ENCODE measurements around the gene LRIG3. TPM values are rescaled to one million over a fixed set of nuclear protein-coding genes. Genes with fewer than 3 reads are reported as not detected.

LRIG3 gene
- polyA plus RNA-seq, 3 donors: not detected

DNA sequence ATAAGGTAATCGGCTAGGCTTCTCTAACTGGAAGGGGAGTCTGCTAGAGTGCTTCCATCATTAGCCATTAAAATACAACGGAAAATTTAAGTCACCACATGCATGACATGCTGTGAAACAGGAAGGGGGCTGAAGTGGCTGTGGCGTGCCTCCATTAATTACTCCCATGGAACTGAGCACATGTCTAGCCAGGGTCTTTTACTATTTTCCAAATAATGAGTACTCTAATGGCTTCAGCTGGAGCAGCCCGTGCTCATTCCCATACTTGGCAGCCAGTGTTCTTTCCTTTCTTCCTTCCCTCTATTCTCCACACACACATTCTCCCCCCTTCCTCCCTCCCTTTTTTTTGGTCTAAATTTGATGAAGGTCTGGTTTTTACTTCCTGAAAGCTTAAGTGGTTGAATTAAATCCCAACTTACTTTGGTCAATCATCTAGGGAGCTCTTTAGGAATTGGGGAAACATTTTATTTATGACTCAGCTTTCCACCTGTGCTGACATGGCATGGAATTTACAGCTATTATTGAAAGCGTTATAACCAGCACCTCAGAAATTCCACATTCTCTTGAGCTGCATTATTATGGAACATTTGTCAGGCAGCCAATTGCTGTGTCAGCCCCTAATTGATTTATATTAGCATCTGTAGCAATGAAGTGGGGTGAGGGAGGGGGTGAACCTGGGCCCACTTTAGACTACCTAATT, 72.3 kb downstream of the LRIG3 start:
- no peak overlapping the region for H3K4me3 ChIP-seq (replicated peaks in 1 of 3; ENCODE audit: low read depth in 2 of 3, low read length in 3 of 3)
- H3K36me3 ChIP-seq (replicated peaks in 1 of 2; ENCODE audit: control insufficient read depth in 1 of 2, insufficient read depth in 2 of 2, low read length in 2 of 2): no peaks in the 10 kb centered on the region
- no peaks in the 10 kb centered on the region for H3K4me1 Mint-ChIP-seq
- H3K4me3 Mint-ChIP-seq: no peak overlapping the region
- H3K4me2 ChIP-seq (replicated peaks; ENCODE audit: extremely low read depth, low read length, poor library complexity, severe bottlenecking): no peak overlapping the region
- H3K9ac ChIP-seq (ENCODE audit: insufficient read depth, low read length, poor library complexity, severe bottlenecking): no peak overlapping the region
- H3K27me3 ChIP-seq (ENCODE audit: control insufficient read depth in 2 of 2, insufficient read depth in 2 of 2, low read length in 2 of 2): no peaks in the 10 kb centered on the region
- H3K9me3 ChIP-seq (replicated peaks in 1 of 2; ENCODE audit: control insufficient read depth in 1 of 2, insufficient read depth in 1 of 2, low read length in 2 of 2): peaks cover 4 to 9% of the 10 kb centered on the region in 2 donors
- H4K20me1 ChIP-seq (ENCODE audit: insufficient read depth, low read length): no peaks in the 10 kb centered on the region
- DNase-seq: no peak
- no peak overlapping the region for H2AFZ ChIP-seq (ENCODE audit: insufficient read depth, low read depth, low read length, poor library complexity, severe bottlenecking)
- peaks cover 0 to 1% (median 0%) of the 10 kb centered on the region in 3 donors for H3K27me3 Mint-ChIP-seq (ENCODE audit: low read depth in 3 of 3)
- H3K4me1 ChIP-seq (ENCODE audit: control insufficient read depth in 1 of 2, insufficient read depth in 2 of 2, low read length in 2 of 2): no peaks in the 10 kb centered on the region
- WGBS (ENCODE audit: insufficient coverage): 14% methylated on average over 1 of the region's 5 CpGs
- peaks cover 0 to 9% (median 5%) of the 10 kb centered on the region in 7 donors for H3K9me3 Mint-ChIP-seq
- intact Hi-C loops (cut with micrococcal nuclease): no loop called here
- TF ChIP-seq, protein P1, sequence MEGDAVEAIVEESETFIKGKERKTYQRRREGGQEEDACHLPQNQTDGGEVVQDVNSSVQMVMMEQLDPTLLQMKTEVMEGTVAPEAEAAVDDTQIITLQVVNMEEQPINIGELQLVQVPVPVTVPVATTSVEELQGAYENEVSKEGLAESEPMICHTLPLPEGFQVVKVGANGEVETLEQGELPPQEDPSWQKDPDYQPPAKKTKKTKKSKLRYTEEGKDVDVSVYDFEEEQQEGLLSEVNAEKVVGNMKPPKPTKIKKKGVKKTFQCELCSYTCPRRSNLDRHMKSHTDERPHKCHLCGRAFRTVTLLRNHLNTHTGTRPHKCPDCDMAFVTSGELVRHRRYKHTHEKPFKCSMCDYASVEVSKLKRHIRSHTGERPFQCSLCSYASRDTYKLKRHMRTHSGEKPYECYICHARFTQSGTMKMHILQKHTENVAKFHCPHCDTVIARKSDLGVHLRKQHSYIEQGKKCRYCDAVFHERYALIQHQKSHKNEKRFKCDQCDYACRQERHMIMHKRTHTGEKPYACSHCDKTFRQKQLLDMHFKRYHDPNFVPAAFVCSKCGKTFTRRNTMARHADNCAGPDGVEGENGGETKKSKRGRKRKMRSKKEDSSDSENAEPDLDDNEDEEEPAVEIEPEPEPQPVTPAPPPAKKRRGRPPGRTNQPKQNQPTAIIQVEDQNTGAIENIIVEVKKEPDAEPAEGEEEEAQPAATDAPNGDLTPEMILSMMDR (IDR thresholded peaks at IDR 0.05): no peak
- H3K27ac Mint-ChIP-seq: no peak overlapping the region
- H3K79me2 ChIP-seq (ENCODE audit: insufficient read depth, low read length): no peaks in the 10 kb centered on the region
- no peaks in the 10 kb centered on the region for H3K36me3 Mint-ChIP-seq
- H3K27ac ChIP-seq (ENCODE audit: low read depth in 1 of 2, low read length in 2 of 2): no peak overlapping the region

- H3K4me1 Mint-ChIP-seq: no peaks in the 10 kb centered on the region
- Histone ChIP-seq H3K4me1 (ENCODE audit: control insufficient read depth in 1 of 2, insufficient read depth in 2 of 2, low read length in 2 of 2) (no peaks in the 10 kb centered on the region), H3K9ac (ENCODE audit: insufficient read depth, low read length, poor library complexity, severe bottlenecking) (no peak overlapping the region), H3K4me3 (replicated peaks in 1 of 3; ENCODE audit: low read depth in 2 of 3, low read length in 3 of 3) (no peak overlapping the region), H4K20me1 (ENCODE audit: insufficient read depth, low read length) (no peaks in the 10 kb centered on the region), H3K36me3 (replicated peaks in 1 of 2; ENCODE audit: control insufficient read depth in 1 of 2, insufficient read depth in 2 of 2, low read length in 2 of 2) (no peaks in the 10 kb centered on the region), H3K79me2 (ENCODE audit: insufficient read depth, low read length) (no peaks in the 10 kb centered on the region), H3K4me2 (replicated peaks; ENCODE audit: extremely low read depth, low read length, poor library complexity, severe bottlenecking) (no peak overlapping the region), H3K27ac (ENCODE audit: low read depth in 1 of 2, low read length in 2 of 2) (no peak overlapping the region), H3K27me3 (ENCODE audit: control insufficient read depth in 2 of 2, insufficient read depth in 2 of 2, low read length in 2 of 2) (no peaks in the 10 kb centered on the region), H2AFZ (ENCODE audit: insufficient read depth, low read depth, low read length, poor library complexity, severe bottlenecking) (no peak overlapping the region), H3K9me3 (replicated peaks in 1 of 2; ENCODE audit: control insufficient read depth in 1 of 2, insufficient read depth in 1 of 2, low read length in 2 of 2) (peaks cover 4 to 19% of the 10 kb centered on the region in 2 donors)
- no peak overlapping the region for H3K4me3 Mint-ChIP-seq
- WGBS (ENCODE audit: insufficient coverage): 100% methylated on average over 1 of the region's 4 CpGs
- TF ChIP-seq, protein P1 (IDR thresholded peaks at IDR 0.05): no peak
- H3K9me3 Mint-ChIP-seq: peaks cover 0 to 8% (median 5%) of the 10 kb centered on the region in 7 donors
- intact Hi-C loops (cut with micrococcal nuclease): no loop called here
- no peaks in the 10 kb centered on the region for H3K27me3 Mint-ChIP-seq (ENCODE audit: low read depth in 3 of 3)
- H3K27ac Mint-ChIP-seq: no peak overlapping the region
- H3K36me3 Mint-ChIP-seq: no peaks in the 10 kb centered on the region
- DNase-seq: no peak
These were observed 76.1 kb downstream of the LRIG3 start for GRCh38 chr12:58844161-58844560.
